ENCODE results near the gene SLC43A3.
A peak's percentile ranks its signal among the peaks of the same experiment; 100 is the strongest.
"Not testable (repeated sequence)": the region's sequence is repeated elsewhere in the genome, so short reads cannot be mapped to it uniquely, and the experiment has no call there.

The SLC43A3 gene

DNA sequence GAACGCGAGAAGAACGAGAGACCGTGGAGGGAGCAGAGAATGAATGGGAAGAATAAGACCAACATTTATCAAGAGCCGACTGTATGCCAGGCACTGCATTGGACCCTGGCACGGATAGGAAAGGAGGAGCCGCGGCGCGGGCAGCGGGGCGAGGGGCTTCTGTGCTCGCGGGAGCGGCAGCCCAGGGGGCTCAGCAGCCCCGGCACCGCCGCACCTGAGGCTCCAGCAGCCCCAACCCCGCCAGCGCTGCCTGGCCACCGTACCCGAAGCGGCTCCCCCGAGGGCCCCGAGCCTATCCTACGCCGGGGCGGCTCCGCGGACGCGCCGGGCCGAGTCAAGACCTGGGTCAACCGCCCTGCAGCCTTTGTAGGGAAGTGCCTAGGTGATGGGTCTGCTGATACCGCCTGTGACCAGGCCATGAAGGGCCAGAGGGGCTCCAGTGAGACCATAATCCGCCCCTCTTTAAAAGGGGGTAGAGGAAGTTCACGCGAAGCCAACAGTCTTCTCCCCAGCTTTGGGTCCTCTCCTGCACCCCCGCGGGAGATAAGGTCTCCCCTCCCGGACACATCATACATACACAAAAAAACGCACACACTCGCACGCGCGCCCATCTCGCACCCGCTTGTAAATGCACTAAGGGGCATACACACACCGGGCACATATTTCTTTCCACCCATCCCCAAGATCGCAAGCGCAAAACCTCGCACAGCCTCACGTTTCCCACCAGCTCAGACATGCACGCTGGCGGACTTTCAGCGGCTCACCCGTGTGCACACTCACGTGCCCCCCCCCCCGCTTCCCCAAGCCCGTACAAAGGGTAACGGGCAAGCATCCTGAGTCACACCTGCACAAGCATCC, 32.5 kb upstream of the SLC43A3 start:
- DNase-seq, result no peak

- peak in 1 of 2 experiments; percentile 25 for DNase-seq
These were observed 31.7 kb upstream of the SLC43A3 start for GRCh38 chr11:57458410-57459163.

DNA sequence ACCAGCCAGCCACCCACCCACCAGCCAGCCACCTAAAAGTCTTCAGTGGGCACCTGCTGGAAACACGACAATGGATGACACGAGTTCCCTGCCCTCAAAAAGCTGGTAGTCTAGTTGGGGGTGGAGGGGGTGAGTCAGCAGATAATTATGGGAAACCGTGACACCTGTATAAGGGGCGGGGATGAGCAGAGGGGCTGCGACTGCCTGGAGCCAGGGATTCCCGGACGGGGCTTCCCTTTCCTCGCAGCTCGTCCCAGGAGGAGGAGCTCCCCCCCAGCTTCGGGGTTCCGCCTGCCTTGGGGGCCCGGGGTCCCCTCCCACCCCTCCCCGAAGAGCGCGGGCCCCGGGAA, 31.1 kb upstream of the SLC43A3 start:
- no peak for DNase-seq

- no peak for DNase-seq
These were observed 30.7 kb upstream of the SLC43A3 start for GRCh38 chr11:57457643-57458023.

GRCh38 chr11:57456960-57457642, 30.2 kb upstream of the SLC43A3 start:
- peak; percentile 61 to 80 for DNase-seq

DNA sequence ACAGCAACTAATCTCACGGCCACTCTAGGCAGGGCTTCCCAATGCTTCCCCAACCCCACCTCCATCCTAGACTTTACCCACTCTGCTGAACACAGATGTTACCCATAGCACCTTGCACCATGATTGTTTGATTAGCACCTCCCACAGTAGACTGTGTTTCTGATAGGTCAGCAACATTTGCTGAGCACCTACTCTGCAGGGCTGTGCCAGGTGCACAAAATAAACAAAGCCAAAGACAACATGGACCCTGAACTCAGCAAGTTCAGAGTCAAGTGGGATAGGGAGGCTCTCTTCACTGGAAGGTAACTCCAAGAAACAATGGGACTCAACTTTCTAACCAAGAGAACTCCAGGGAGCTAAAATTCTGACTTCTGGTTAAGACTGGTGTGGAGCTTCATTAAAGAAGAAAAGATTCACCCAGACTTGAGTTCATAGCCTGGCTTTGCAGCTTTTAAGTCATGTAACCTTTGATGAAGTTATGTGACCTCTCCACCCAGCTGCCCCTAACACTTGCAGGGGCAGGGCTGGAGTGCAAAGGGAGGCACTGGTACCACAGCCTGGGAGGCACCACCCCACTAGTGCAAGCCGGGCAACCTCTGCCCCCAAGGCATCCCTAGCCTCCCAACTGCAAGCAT, 26.7 kb upstream of the SLC43A3 start:
- no peak for DNase-seq

- no peak for DNase-seq
These were observed 19.1 kb upstream of the SLC43A3 start for GRCh38 chr11:57446055-57446454.

GRCh38 chr11:57445122-57445394, 18.1 kb upstream of the SLC43A3 start:
- not testable (repeated sequence) for DNase-seq

DNA sequence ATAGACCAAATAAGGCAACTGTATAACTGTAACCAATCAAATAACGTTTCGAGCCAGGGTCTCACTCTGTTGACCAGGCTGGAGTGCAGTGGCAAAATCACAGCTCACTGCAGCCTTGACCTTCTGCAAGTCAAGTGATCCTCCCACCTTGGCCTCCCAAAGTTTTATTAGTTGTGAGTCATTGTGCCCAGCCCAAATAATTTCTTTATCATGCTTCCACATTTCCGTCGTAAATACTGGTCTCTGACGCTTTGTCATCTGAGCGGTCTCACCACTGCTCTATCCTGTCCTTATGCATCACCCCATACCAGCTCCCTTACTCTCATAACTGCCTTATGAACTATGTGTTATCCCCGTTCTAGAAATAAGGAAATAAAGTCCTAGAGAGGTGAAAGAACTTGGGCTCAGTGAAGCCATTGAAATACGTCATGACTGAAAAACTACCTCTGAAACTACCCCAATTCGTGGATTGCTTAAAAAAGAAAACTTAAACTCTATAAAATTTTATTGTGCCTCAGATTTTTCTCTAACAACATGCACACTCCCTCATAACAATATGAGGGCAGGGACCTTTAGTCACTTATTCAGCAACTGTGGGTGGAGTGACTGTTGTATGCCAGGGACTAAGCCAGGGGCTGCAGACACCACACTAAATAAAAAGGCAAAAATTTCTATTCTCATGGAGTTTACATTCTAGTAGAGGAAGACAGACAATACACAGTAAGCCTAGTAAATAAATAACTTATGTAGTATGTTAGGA, 17.6 kb upstream of the SLC43A3 start:
- DNase-seq, result no peak

- DNase-seq, result no peak
These were observed 14.0 kb upstream of the SLC43A3 start for GRCh38 chr11:57440744-57441414.

- DNase-seq, result no peak
These were observed 12.9 kb upstream of the SLC43A3 start for GRCh38 chr11:57439786-57440185.

- no peak for DNase-seq
These were observed 11.7 kb upstream of the SLC43A3 start for GRCh38 chr11:57438345-57439285.

GRCh38 chr11:57436031-57436430, 9.1 kb upstream of the SLC43A3 start:
- no peak for DNase-seq

GRCh38 chr11:57434640-57435546, 8.0 kb upstream of the SLC43A3 start:
- DNase-seq, result no peak

- no peak for DNase-seq
These were observed 5.8 kb upstream of the SLC43A3 start for GRCh38 chr11:57432714-57433163.

DNA sequence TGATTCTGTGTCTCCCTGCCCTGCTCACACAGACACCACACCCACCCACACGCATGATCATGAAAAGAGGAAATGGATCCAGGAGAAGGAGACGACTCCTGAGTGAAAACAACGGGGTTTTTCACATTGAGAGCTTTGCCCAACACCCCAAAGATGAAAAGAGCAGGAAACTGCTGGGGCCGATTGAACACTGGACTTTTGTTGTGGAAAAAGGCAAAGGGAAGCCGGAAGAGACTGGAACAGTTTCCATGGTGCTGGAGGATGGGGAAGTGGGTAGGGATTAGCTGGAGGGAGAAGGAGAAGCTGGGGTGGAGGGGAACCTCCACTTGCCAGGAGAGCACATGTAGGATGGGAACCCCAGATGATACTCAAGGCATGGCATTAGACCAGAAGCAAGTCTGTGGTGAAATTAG, 5.2 kb upstream of the SLC43A3 start:
- no peak for DNase-seq

DNA sequence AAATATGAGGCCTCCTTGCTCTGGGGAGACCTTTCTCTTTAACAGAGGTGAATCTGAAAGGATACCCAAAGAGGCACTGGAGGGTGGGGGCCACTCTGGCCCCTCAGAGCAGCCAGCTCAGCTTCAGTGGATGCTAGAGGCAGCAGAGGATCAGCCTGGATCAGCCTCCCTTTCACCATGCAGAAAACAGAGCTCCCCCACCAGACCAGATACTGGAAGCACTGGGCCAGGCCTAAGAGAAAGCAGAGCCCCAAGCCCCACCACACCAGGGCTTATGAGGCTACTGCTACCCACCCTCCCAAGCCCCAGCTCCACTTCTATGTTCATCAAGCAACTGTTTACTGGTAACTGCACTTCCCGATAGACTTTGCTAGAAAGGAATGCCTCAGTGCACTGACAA, 4.0 kb upstream of the SLC43A3 start:
- no peak for DNase-seq

- DNase-seq, result no peak
These were observed 3.0 kb upstream of the SLC43A3 start for GRCh38 chr11:57429946-57430345.

DNA sequence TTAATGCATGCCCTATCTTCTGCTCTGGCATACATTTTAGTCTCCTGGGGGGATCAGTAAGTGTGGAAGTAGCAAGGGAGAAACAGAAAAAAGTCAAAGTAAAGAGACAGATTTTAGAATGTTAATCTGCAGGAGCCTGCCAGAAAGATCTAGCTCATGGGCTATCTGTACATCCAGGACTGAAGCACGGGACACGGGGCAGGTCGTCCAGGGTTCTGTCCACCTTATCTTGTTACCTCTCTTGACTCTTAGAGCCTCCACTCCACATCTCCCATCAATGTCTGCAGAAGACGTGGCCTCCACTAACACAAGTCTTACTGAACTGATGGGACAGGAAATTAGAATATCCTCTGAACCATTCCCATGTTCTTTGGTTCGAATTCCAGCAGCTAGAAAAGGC, 1.7 kb upstream of the SLC43A3 start:
- DNase-seq, result no peak

DNA sequence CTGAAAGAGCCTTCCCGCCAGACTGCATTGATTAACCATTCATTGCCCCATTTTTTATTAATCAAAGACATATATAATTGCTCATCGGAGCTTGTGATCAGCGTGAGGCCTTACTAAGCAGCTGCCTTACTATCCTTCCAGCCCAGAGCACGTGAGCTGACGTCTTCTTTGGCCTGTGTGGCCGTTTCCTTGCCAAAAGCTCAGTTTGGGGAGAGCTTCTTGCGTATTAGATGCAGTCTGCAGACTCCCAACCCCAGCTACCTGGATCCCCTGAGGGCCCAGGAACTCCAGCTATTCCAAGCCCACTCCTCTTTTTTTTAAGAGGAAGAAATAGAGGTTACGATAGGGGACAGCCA, 784 bp upstream of the SLC43A3 start:
- no peak for DNase-seq

All from SW 1271 (cell line).